Skin of body (tissue), 2 donors: ENCODE measurements around the gene GAS2. TPM values are rescaled to one million over a fixed set of nuclear protein-coding genes. Genes with fewer than 3 reads are reported as not detected.

Experiments used
- DNase-seq: peaks from one replicate; lab custom pipeline; 2025; lab: John Stamatoyannopoulos, UW
- total RNA-seq: library from RNA; depleted of rRNA; stranded (reverse); fragments of >200 nt; gene quantifications from one replicate; pipeline ENCODE4 v1.2.3, GENCODE V29; 2014

Gene GAS2
- total RNA-seq, 1 donor from 2014 or later, result 18.9 TPM

DNA sequence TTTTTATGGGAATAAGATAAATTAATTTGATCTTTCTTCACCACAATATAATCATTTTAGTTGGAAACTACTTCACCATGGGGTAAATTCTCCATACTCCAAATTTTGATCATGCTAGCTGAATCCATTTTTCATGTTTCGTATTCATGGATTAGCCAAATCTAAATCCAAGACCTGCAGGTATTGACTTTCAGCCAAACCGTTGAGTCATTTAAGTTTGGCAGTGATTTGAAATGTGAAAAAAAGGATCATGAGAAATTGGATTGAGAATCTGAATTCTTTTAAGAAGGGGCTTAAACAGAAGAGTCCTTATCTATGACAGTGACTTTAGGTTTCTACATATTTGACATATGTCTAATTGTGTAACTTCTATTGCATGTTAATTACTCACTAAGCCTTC is 5.3 kb downstream of the GAS2 start:
- DNase-seq, result no peak

DNA sequence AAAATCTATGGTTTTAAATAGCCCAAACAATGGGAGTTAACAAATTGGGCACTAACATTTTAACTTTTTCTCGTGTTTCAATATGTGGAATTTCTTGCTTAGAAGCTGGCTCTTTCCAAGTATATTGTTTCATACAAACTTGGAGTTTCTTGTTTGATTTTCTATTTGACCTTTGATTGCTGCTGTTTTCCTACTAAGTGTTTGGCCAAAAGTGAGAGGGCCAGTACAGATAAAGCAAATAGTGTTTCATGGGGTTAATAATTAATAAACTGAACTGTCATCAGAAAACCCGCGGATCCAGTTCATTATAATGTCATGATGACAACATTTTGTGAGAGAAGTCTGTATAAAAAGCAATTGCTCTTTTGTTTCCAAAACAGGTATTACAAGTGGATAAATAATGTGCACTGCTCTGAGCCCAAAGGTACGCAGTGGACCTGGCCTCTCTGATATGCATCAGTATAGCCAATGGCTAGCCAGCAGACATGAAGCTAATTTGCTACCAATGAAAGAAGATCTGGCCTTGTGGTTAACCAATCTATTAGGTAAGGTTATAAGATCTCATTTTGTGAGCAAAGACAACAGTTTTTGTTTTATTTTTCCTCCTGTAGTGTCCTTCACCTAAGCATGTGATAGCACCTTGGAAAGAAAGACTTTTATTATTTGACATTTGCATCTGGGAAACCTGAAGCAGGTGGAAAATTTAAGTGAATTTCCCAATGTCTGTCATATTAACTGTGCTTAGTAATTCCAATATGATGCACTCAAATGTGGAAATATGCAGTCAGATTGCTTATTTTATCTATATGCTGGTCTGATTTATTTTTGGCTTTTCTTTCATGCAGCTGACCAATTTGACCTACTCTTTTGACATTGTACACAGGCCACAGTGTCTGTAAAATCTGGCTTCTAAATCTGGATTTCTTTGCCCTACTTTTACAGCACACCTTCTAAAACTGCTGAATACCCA is 8.3 kb downstream of the GAS2 start:
- no peak for DNase-seq

DNA sequence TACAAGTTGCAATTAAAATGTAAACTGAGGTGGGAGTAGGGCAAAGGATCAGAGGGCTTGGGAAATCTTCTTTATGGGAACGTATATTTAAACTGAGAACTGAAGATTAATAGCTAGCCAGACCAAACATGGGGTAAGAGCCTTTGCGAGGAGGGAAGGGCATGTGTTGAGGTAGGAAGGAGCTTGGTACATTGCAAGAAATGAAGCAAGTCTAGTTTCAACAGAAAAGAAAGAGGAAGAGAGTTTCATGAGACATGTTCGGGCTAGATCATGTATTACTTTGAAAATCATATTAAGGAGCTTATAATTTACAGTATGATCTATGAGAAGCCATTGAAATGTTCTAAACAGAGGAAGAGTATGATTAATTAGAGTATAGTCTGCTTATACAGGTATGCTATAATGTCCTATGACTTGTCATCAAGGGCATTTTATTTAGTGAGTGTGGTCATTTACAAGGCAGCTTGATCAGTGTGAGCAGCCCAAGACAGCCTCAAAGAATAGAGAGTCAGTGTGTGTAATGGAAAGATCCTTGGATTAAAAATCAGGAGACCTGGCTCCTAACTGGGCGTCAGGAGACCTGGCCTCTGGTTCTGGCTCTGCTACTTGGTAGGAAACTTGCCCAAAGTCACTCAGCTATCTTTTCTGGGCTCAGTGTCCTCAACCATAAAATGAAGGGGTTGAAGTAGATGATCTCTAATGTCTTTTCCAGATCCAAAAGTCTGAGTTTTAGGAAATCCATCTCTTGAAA is 10.9 kb downstream of the GAS2 start:
- no peak for DNase-seq

DNA sequence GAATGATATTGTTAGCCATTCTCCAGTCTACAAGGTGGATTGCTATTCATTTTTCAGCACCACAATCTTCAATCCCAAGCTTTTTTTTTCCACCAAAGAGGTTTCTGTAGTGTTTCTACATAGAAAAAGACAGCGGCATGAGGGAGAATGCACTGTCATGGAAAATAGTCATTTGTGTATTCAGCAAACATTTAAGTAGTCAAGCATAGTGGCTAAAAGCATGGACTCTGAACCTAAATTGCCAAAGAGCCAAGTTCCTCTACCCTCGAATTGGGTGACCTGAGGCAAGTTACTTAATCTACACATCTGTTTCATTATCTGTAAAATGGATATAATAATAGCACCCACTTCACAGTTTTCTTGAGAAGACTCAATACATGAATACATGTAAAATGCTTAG is 14.2 kb downstream of the GAS2 start:
- no peak for DNase-seq

DNA sequence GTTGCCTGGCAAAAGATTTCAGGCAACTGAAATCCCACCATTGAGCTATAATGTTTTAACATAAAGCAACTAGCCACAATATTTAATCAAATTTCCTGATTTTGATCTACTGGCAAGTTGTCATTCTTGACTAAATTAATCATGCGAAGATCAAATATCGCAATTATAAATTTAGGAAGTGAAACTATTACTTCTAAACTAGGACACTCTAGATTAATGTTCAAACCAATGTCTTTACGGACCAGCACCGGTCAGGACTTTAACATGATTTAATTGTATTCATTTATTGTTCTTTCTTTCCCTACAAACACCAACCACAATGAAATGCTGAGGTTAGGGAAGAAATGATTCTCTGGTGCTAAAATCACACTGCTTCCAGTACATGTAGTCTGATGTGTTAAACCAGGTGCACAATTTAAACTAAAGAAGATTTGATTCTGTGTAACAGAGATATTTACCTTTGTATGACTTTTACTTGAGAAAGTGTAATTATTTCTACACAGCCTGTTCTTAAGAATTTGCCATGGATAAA is 14.9 kb downstream of the GAS2 start:
- no peak for DNase-seq

DNA sequence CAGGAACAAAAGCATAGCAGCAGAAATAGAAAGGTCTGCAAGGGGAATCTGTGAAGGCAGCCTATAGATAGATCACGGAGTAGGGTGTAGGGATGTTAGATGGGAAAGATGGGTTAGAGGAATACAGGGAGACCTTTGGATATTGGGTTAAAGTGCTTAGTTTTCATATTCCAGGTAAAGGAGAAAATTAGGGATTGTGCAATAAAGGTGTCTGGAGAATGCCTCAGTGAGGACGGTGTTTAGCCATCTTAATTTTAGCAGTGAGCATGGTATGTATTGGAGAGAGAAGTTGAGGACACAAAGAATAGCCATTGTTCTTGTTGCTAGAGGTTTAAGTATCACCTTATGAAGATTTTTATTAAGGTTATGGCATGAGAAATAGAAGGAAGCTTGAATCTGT is 17.7 kb downstream of the GAS2 start:
- DNase-seq, result no peak

DNA sequence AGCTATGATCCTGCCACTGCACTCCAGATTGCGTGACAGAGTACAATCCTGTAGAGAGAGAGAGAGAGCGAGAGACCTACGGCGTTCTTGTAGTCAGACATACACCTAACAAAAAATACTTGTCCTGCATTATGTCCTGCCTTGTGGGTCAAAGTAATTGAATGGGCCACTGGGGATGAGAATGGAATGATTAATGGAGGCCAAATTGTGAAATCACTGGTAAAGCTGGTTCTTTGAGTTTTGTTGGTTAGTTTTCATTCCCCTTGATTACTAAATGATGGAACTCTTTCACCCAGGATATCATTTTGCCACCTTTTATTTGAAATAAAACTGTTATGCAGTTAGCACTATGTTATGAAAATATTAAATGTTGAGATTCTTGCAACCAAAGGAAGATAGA is 18.7 kb downstream of the GAS2 start:
- no peak for DNase-seq

DNA sequence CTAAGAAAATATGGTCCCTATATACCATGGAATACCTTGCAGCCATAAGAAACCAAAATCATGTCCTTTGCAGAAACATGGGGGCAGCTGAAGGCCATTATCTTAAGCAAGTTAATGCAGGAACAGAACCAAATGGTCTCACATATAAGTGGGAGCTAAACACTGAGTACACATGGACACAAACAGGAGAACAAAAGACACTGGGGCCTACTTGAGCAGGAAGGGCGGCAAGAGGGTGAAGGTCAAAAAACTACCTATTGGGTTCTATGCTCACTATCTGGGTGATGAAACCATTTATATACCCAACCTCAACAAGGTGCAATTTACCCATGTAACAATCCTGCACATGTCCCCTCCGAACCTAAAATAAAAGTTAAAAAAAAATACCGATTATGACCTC is 22.5 kb downstream of the GAS2 start:
- no peak for DNase-seq

DNA sequence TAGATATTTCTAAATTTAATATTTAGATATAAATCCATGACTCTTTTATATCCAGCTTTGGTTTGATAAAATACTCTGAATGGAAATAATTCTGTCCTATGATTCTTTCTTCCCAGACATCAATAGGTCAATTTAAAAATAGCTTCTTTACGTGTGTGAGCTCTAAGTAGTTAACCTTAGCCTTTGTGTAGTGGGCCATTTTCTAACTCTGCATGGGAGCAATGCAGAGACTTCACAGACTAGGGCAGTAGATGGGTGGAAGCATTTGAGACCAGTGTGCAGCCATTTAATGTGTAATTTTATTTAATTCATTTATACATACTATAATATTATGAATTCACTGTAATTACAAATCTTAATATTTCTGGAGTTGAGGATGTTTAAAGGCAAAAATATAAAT is 23.8 kb downstream of the GAS2 start:
- no peak for DNase-seq

DNA sequence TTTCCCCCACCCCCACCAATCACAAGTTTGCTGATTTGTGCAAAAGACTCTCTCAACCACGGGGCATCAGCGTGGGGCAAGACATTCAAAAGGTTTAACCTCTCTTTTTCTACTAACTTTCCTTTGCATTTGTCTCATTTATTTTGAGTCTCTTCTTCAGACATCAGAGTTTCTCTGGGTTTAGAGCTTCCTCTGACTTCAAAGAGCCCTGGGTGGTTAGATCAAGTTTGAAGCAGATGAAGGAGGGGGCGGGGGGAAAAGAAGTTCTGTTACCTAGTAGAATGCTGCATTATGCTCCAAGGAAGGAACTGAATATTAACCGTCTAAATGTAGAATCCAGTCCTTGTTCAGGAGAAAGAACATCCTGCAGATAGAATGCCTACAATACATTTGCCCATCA is 24.5 kb downstream of the GAS2 start:
- no peak for DNase-seq

DNA sequence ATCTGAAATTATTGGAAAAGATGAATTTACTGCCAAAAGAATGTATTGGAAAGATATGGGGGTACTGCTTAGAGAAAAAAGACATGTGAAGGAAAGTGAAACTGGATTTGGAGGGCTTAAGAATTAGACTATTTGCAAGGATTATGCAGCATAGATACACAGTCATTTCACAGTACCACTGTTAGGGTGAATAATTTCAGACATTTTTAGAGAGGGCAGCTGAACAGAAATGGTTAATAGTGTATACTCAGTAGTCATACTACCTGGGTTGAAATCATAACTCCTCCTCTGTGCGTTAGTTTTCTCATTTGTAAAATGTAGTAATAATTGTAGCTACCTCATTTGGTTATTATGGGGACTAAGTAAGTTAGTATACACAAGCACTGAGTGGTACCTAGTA is 33.0 kb downstream of the GAS2 start:
- DNase-seq, result no peak

DNA sequence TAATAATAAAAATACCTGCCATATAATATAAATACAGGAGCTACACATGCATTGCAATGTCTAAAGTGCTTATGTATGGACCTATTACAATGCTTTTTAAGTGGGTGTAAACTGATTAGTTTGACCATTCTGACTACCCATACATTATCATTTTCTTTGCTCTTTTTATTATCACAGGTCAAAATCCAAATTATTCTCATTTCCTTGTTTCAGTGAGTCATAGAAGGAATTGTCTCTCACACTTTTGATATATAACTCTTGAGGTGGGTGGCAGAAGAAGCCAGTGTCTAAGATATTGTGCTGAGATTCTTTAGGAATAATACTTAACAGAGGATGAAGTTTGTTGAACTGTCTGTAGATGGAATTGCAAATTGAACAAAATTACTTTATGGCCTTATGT is 35.6 kb downstream of the GAS2 start:
- no peak for DNase-seq

DNA sequence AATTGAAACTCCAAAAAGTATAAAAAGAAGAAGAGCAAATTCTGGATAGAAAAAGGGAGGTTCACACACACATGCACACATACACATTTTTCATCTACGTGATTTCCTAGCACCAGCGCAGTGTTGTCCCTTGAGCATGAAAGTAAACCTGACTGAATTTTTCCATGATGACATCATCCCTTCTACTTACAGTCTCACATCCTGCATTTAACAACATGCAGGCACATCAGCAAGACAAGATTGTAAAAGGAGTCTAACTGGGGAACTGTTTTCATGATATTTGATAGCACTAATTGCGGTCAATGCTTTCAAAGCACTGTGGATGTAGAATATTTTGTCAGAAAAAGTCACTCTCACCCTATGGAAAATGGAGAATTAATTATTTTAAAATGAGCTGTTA is 36.6 kb downstream of the GAS2 start:
- DNase-seq, result peak; percentile 65

DNA sequence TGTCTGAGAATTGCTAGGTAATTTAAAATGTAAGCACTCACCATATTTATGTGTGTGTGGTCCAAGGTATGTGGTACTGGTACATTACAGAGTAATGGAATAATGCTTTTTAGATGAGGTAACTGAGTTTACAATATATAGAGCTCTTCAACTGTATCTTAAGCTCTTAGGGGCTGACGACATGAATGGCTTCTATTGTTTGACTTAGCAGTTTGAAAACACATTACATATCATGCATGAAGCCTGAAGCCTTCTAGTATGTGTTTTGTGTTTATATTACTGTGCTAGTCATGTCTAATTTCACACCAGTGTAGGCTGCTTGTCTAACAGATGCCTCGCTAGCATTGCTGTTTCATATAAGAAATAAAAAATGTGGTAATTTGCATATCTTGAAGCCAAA is 37.2 kb downstream of the GAS2 start:
- DNase-seq, result peak; percentile 31

DNA sequence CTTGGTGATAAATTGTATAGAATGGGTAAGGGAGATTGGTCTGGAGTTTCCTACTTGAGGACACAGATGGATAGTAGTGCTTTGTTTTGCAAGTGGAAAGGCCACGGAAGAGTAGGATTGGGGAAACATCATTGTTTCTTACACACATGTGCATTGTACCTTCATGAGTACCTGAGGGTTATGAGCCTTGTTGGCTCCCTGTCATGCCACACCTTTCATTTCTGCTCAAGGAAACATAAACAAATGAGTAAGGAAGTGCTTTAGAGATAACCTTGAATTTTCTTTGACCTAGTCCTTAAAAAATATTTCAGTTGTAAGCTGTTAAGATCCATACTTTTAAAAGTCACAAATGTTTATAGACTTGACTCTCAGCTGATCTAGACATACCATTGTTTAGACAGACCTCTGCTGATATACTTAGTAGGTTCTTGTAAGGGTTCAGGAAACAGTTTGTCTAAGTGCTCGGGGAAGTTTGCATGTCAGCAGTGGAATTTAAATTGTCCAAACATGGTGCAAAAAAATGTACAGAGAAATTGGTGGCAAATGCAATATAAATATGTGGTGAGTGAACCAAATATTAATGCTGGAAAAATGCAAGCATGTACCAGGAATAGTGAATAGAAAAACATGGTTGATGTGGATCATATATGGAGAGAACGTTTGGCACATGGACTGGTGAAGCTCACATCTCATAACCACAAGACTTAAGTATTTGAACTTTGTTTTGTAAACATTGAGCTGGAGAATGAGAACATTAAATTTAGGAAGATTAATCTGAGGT is 40.9 kb downstream of the GAS2 start:
- DNase-seq, result no peak

DNA sequence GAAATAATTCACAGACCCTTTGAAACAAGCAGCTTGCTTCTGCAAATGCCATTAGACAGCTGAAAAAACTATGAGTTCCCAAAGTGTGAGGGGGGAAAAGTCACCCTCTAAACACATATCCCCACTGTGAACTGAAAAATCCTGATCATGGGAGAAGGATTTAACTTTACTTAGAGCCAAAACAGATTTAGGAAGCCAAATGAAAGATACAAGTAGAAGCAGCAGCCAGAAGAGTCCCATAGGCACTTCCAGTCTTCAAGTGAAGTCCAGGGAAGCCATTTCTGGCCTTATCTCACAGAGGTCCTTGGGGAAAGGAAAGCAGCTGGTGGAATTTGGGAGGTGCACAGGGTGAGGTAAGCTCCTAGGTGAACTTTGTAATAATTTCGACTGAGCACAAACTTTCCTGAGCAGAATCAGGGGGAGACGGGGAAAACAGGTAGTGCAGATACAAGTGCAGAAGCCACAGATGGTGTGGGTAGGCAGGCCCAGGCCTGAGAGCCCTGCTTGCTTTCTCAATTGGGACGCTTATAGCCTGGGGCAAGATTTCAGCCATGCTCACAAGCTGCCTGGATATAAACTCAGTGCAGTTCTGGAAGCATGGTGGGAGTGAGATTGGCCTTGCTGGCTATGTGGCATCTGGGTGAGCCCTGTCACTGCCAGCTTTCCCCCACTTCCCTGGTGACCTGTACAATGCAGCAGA is 44.8 kb downstream of the GAS2 start:
- DNase-seq, result no peak

DNA sequence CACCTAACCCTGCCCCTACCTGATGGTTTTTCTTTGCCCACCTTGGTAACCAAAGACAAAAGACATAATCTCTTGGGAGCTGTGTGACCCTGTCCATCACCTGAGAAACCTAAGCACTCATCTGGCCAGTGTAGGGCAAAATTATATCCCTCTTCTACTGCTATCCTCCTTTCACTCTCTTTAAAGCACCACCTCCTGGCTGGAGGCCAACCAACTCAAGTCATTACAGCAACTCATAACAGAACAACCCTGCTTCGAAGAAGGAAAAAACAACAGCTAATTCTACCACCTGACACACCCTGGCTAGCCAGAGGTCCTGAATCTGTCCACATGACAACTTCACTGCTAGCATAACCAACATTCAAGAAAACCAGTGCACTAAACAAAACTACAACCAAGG is 45.5 kb downstream of the GAS2 start:
- no peak for DNase-seq

DNA sequence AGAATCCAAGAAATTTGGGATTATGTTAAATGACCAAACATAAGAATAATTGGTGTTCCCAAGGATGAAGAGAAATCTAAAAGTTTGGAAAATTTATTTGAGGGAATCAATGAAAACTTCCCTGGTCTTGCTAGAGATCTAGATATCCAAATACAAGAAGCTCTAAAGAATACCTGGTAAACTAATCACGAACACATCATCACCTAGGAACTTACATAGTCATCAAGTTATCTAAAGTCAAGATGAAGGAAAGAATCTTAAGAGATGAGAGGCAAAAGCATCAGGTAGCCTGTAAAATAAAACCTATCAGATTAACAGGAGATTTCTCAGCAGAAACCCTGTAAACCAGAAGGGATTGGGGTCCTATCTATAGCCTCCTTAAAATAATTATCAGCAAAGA is 46.9 kb downstream of the GAS2 start:
- DNase-seq, result no peak

DNA sequence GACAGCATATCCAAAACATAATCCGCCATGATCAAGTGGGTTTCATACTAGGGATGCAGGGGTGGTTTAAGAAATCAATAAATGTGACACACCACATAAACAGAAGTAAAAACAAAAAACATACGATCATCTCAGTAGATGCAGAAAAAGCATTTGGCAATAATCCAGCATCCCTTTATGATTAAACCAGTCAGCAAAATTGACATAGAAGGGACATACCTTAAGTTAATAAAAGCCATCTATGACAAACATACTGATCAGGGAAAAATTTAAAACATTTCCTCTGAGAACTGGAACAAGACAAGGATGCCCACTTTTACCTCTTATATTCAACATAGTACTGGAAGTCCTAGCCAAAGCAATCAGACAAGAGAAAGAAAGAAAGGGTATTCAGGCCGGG is 49.6 kb downstream of the GAS2 start:
- DNase-seq, result no peak

DNA sequence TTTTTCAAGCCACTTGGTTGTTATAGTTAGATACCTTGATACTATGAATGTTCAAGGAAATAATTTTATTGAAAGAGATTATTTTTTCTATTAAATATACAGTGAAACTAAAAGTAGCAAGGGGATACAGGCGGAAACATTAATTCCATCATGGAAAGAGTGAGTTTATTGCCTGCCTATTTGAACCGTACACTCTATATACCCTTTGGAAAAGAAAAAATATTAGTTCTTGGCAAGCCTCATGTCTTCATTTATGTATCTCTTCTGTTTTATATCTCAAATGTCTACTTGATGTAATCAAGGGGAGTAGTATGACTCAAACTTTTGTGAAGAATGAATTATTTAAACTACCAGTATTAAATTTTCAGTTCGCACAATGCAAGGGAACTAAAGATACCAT is 54.0 kb downstream of the GAS2 start:
- DNase-seq, result no peak

DNA sequence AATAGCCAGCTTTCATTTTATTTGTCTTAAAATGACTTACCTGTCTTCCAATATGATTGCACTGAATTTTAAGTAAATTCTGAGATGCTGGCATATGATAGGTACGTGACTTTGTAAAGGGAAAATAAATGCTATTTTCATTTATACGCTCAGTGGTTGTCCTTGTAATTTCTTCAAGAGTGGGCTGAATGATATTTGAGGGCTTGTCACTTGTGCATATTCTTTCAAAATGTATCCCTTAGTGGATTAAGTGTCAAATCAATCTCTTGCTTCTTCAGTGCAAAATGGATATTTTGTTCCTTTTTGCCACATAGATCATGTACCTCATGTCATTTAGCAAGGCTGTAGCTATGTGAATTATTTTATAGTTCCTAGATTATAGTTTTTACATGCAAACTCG is 56.9 kb downstream of the GAS2 start:
- DNase-seq, result no peak
